Neuron (in vitro differentiated cells): ENCODE data around the gene MYLK4.
A peak's percentile ranks its signal among the peaks of the same experiment; 100 is the strongest.

Experiments
- H2AFZ ChIP-seq: one replicate; pipeline ENCODE4 v1.6.1; 2013; ENCODE audit warnings: low read depth, mild to moderate bottlenecking, inconsistent platforms, low read length, moderate library complexity
- H3K27me3 ChIP-seq: one replicate; pipeline ENCODE4 v1.6.1; 2013; ENCODE audit warnings: low read length; ENCODE audit not compliant: insufficient read depth
- H3K36me3 ChIP-seq: one replicate; pipeline ENCODE4 v1.6.1; 2013; ENCODE audit warnings: low read length; ENCODE audit not compliant: insufficient read depth
- H3K4me1 ChIP-seq: one replicate; pipeline ENCODE4 v1.6.1; 2013; ENCODE audit warnings: low read length; ENCODE audit not compliant: insufficient read depth
- H3K4me3 ChIP-seq: 2 replicates; pipeline ENCODE4 v1.5.1; 2013; ENCODE audit warnings: mild to moderate bottlenecking, low read length, moderate library complexity
- H3K9me3 ChIP-seq: one replicate; pipeline ENCODE4 v1.6.1; 2013; ENCODE audit warnings: low read length

MYLK4 gene

GRCh38 chr6:2641044-2641725, 109.5 kb downstream of the MYLK4 start:
- Histone ChIP-seq H3K27me3 (peaks cover 4% of the 10 kb centered on the region), H2AFZ (no peak overlapping the region), H3K4me1 (no peaks in the 10 kb centered on the region), H3K9me3 (no peaks in the 10 kb centered on the region), H3K36me3 (no peaks in the 10 kb centered on the region), H3K4me3 (no peak overlapping the region)

DNA sequence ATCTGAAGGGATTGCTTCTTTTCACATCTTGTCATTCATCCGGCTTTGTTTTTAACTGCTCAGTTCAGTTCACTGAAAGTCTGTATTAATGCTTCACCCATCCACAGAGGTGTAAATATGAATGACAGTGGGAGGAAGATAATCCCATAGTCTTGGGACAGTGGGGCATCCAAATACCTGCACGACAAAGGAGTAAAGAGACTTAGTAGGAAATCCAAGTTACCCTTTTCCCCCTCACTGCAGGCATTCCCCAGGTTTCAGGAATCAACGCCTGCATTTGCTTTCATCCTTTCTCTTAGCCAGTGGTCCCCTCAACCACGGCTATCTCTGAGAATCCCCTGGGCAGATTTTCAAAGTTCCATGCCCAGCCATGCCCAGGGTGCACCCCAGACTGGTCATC, 110.2 kb downstream of the MYLK4 start:
- H2AFZ ChIP-seq, result no peak overlapping the region
- no peaks in the 10 kb centered on the region for H3K36me3 ChIP-seq
- H3K27me3 ChIP-seq, result peaks cover 4% of the 10 kb centered on the region
- H3K4me1 ChIP-seq, result no peaks in the 10 kb centered on the region
- no peak overlapping the region for H3K4me3 ChIP-seq
- no peaks in the 10 kb centered on the region for H3K9me3 ChIP-seq

- peaks cover under 1% of the 10 kb centered on the region for H3K4me1 ChIP-seq
- no peak overlapping the region for H2AFZ ChIP-seq
- no peak overlapping the region for H3K4me3 ChIP-seq
- H3K9me3 ChIP-seq, result no peaks in the 10 kb centered on the region
- H3K27me3 ChIP-seq, result peaks cover 4% of the 10 kb centered on the region
- no peaks in the 10 kb centered on the region for H3K36me3 ChIP-seq
These were observed 110.8 kb downstream of the MYLK4 start for GRCh38 chr6:2639896-2640295.

DNA sequence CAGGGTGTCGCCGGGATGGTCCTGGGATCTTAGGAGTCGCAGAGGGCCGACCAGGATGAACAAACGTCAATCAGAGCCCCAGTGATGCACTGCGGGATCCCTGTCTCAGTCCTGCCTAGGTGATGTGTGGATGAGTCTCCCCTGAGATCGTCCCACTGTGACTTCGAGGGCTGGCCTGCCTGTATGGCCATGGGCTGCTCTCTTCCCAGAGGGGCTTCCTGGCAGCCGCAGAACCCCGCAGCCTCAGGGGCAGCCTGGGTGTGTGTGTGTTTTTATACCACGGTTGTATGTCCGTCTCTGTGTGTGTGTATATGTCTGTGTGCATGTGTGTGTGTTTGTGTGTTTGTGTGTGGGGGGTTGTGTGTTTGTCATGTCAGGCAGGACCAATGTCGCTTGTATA, 111.6 kb downstream of the MYLK4 start:
- H3K27me3 ChIP-seq, result peaks cover 4% of the 10 kb centered on the region
- H3K9me3 ChIP-seq, result no peaks in the 10 kb centered on the region
- H2AFZ ChIP-seq, result no peak overlapping the region
- H3K4me3 ChIP-seq, result no peak overlapping the region
- H3K36me3 ChIP-seq, result no peaks in the 10 kb centered on the region
- peaks cover 4% of the 10 kb centered on the region for H3K4me1 ChIP-seq

- H3K4me3 ChIP-seq, result no peak overlapping the region
- H3K9me3 ChIP-seq, result no peaks in the 10 kb centered on the region
- peaks cover 4% of the 10 kb centered on the region for H3K27me3 ChIP-seq
- peaks cover 4% of the 10 kb centered on the region for H3K4me1 ChIP-seq
- H3K36me3 ChIP-seq, result no peaks in the 10 kb centered on the region
- no peak overlapping the region for H2AFZ ChIP-seq
These were observed 114.0 kb downstream of the MYLK4 start for GRCh38 chr6:2636672-2637071.

GRCh38 chr6:2635911-2636310, 114.8 kb downstream of the MYLK4 start:
- H3K27me3 ChIP-seq, result peaks cover 4% of the 10 kb centered on the region
- H3K4me1 ChIP-seq, result peaks cover 4% of the 10 kb centered on the region
- H2AFZ ChIP-seq, result no peak overlapping the region
- H3K9me3 ChIP-seq, result no peaks in the 10 kb centered on the region
- no peak overlapping the region for H3K4me3 ChIP-seq
- H3K36me3 ChIP-seq, result no peaks in the 10 kb centered on the region

DNA sequence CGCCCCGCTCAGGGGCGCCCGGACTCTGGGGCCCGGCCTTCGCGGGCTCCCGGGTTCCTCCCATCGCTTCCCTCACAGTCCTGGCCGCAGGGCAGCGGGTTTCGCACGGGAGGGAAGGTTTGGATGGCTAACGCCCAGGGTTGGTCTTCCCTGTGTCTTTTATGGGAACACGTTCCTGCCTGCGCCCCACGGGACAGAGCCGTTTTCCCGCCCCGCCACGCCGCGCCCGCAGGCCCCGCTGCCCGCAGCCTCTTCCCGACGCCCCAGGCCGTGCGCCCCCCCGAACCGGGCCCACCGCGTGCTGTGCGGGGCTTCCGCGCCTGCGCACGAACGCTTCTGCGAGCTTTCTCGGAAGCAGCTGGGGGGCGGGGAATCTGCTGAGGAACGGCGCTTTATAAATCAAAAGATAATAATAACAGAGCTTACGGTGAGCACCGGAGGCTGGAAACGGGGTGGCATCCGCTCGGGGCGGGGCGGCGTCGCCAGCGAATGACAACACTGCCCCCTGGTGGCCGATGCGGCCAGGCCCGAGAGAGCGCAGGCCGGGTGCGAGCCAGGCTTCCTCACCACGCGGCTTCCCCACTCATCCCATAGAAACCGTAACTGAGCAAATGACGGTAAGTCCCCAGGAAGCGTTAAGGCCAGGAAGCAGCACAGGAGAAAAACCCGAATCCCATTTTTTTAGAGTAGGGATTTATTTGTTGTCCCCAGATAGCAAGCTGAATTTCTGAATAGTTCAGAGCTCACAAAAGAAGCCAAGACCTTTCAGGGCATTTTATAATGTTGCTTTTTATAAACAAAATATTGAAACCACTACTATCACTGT, 116.4 kb downstream of the MYLK4 start:
- Histone ChIP-seq H2AFZ (peak overlapping the region; percentile 60), H3K36me3 (no peaks in the 10 kb centered on the region), H3K9me3 (no peaks in the 10 kb centered on the region), H3K4me1 (peaks cover 4% of the 10 kb centered on the region), H3K4me3 (peak overlapping the region; percentile 36), H3K27me3 (no peaks in the 10 kb centered on the region)

DNA sequence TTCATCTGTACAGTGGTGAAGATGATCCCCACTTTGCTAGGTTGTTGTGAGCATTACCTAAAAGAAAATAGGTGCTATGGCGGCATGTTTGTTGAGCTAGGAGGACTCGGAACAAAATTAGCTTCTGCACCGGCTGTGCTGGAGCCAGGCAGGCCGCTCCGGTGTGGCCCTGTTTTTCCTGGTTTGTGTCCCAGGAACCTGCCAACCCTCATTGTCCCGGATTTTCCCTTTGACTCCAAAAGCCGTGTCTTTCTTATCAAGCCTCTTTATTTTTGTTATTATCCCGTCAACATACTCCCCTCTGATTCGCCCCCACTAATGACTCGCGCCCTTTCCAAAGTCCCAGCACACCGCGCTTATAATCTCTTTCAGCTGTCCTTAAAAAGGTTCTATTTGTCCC, 117.0 kb downstream of the MYLK4 start:
- no peak overlapping the region for H3K4me3 ChIP-seq
- no peaks in the 10 kb centered on the region for H3K27me3 ChIP-seq
- no peaks in the 10 kb centered on the region for H3K9me3 ChIP-seq
- no peaks in the 10 kb centered on the region for H3K36me3 ChIP-seq
- peaks cover 4% of the 10 kb centered on the region for H3K4me1 ChIP-seq
- no peak overlapping the region for H2AFZ ChIP-seq

DNA sequence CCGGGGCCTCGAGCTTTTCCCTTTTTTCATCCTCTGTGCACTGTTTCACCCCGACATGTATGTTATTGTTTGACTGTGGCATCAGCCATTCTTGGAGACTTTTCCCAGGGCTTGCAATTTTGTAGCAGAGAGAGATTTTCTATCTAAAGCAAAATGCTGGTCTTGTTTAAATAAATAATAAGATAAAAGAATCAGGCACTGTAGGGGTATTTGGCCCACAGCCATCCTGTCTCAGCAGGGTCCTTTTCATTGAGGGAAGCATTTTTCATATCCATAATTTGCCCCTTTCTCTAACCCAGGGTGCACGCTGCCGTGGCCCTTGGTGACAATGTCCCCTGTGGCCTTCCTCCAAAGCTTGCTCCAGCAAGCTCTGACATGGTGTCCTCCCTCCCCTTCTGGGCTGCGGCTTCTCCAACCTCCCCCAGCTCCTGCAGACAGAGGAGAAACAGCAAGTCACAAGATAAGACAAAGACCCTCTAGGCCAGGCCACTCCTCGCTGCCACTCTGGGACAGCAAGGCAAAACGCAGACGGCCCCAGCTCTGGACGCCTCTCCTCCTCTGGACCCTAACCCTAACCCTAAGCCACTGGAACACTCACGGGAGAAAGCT, 117.6 kb downstream of the MYLK4 start:
- Histone ChIP-seq H3K4me3 (no peak overlapping the region), H3K36me3 (no peaks in the 10 kb centered on the region), H3K27me3 (peaks cover 3% of the 10 kb centered on the region), H3K4me1 (peaks cover 4% of the 10 kb centered on the region), H2AFZ (no peak overlapping the region), H3K9me3 (no peaks in the 10 kb centered on the region)

DNA sequence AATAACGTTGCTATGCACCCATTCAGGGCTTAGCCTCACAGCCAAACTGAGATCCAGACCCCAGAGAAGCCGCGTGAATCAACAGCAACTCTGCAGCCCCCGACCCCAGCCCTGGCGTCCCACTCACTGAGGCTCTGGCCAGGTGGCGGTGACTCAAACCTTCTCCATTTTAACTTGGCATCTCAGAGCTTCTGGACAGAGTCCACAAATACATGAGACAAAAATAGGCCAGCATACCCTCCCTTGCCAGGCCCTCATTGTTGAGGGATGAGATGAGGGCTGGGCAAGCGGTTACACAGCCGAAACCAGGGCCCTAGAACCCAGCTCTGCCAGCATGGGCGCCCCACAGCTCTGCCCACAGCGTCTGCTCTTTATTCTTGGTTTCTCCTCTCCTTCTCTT, 118.4 kb downstream of the MYLK4 start:
- Histone ChIP-seq H2AFZ (no peak overlapping the region), H3K9me3 (no peaks in the 10 kb centered on the region), H3K4me3 (no peak overlapping the region), H3K4me1 (peaks cover 4% of the 10 kb centered on the region), H3K27me3 (peaks cover 3% of the 10 kb centered on the region), H3K36me3 (no peaks in the 10 kb centered on the region)

DNA sequence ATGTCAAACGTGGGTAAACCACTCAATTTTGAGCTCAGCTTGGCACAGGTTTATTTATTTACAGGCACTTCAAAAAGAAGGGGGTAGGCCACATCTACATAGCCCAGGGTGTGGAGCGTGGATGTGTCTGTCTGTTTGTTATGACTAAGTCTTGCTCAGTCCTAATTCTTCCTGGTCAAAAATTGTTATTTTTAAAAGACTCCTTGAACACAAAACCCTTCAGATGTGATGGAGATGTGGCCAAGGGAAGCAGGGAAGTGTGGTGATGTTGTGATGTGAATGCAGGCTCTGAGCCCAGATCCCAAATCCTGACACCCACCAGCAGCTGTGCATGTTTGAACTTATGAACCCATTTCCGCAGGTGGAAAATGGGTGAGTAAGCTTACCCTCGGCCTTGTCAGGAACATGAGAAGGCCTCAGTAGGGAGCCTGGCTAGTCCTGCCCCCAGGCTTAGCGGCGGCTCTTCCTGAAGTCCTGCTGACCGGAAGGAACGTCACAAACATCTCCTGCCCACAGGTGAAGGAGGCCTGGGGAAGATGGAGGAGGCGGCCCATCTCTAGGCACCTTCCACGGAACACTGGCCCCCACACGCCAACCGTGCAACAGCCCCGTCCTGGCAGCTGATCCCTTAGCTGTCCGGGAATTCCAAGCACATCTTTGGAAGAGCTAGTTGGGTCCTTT, 119.7 kb downstream of the MYLK4 start:
- H3K4me1 ChIP-seq, result peaks cover 4% of the 10 kb centered on the region
- no peaks in the 10 kb centered on the region for H3K9me3 ChIP-seq
- no peak overlapping the region for H2AFZ ChIP-seq
- H3K4me3 ChIP-seq, result no peak overlapping the region
- peaks cover 5% of the 10 kb centered on the region for H3K27me3 ChIP-seq
- no peaks in the 10 kb centered on the region for H3K36me3 ChIP-seq

DNA sequence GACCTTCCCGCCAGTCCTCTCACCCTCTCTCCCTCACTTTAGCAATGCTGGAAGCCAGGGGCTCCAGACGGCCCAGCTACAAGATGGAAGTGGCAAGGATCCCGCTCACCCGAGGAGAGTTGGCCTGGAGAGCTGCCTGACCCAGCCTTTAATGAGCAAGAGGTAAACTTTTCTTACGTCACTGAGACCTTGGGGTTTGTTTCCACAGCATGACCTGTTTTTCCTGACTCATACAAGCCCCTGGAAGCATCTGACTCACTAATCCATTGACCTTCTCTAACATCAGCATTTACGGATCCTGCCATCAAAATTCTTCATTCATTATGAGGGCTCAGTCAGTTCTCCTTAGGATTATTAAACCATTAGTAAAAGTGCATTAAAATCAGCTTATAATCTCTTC, 120.4 kb downstream of the MYLK4 start:
- no peaks in the 10 kb centered on the region for H3K9me3 ChIP-seq
- peaks cover 5% of the 10 kb centered on the region for H3K27me3 ChIP-seq
- peaks cover 4% of the 10 kb centered on the region for H3K4me1 ChIP-seq
- H3K36me3 ChIP-seq, result no peaks in the 10 kb centered on the region
- H2AFZ ChIP-seq, result no peak overlapping the region
- no peak overlapping the region for H3K4me3 ChIP-seq

DNA sequence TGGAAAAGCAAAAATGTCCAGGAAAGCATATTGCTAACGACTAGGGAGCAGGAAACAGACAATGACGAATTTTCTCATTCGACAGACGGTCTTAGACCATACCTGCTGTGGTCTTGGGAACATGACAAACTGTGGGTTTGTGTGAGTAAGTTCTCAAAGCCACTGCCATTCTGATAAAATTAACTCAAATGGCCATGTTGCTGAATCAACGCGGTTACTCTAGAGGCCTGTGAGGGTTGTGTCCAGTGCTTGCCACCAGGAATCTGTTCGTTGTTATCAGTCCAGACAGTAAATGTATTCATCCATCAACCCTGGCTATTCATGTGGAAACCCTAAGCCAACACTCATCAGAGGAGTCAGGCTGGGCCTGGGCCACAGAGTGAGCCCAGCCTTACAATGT, 124.3 kb downstream of the MYLK4 start:
- H3K4me3 ChIP-seq, result no peak overlapping the region
- no peaks in the 10 kb centered on the region for H3K36me3 ChIP-seq
- H3K9me3 ChIP-seq, result no peaks in the 10 kb centered on the region
- peaks cover 14% of the 10 kb centered on the region for H3K27me3 ChIP-seq
- no peaks in the 10 kb centered on the region for H3K4me1 ChIP-seq
- H2AFZ ChIP-seq, result no peak overlapping the region
